ENCODE results near the gene GPX3. TPM values are rescaled to one million over a fixed set of nuclear protein-coding genes. Genes with fewer than 3 reads are reported as not detected.
A peak's percentile ranks its signal among the peaks of the same experiment; 100 is the strongest.

Gene GPX3
- total and polyA plus RNA-seq, 2 of the 8 experiments (the other 6 are each of a cell fraction or from before 2014, with no cell fraction given): 27.8 to 77.9 TPM

GRCh38 chr5:151047814-151048425, 27.5 kb downstream of the GPX3 start:
- peak in 1 of 2 experiments; percentile 55 for DNase-seq (ENCODE audit: low read depth in 1 of 2, low spot score in 2 of 2)
- no peak for FAIRE-seq
- CTCF ChIA-PET (ENCODE audit: partially characterized antibody): interaction anchor here (0.6 to 14.2 kb wide), 57 partner anchors 10 to 693 kb away, joined by 3 to 777 read pairs (median 5); partner anchors contain the start of genes CCDC69, GPX3, IRGM and TNIP1
- Histone ChIP-seq H2BK120ac (replicated peaks; ENCODE audit: low read depth, low read length) (no peak overlapping the region), H3K27ac (ENCODE audit: low read depth, low read length) (no peak overlapping the region), H3K4me1 (replicated peaks in 1 of 4; ENCODE audit: control insufficient read depth in 3 of 4, insufficient read depth in 4 of 4, low read length in 3 of 4) (no peaks in the 10 kb centered on the region), H3K56ac (replicated peaks; ENCODE audit: insufficient read length, low read depth, low read length) (no peak overlapping the region), H3K23ac (ENCODE audit: insufficient read length) (no peak overlapping the region), H3K4me2 (ENCODE audit: insufficient read depth in 1 of 2, low read depth in 2 of 2, low read length in 2 of 2) (no peak overlapping the region), H2AK5ac (ENCODE audit: low read depth, low read length) (no peak overlapping the region), H2BK20ac (ENCODE audit: low read length) (no peak overlapping the region), H3K4ac (replicated peaks; ENCODE audit: insufficient read length, low read depth, low read length) (no peak overlapping the region), H3K23me2 (ENCODE audit: low read depth, low read length) (no peaks in the 10 kb centered on the region), H4K8ac (ENCODE audit: extremely low read depth, insufficient read depth, low read length) (no peak overlapping the region), H3K79me1 (ENCODE audit: low read depth, low read length) (no peaks in the 10 kb centered on the region), H2BK15ac (ENCODE audit: low read length) (no peak overlapping the region), H2BK12ac (ENCODE audit: low read depth, low read length) (no peak overlapping the region), H4K91ac (replicated peaks; ENCODE audit: insufficient read length, low read length) (no peak overlapping the region), H3K36me3 (ENCODE audit: control insufficient read depth in 2 of 4, insufficient read depth in 4 of 4, low read length in 3 of 4) (peaks cover 0 to 3% (median under 1%) of the 10 kb centered on the region in 4 experiments; a peak in 4 of 8 replicates), H3K4me3 (ENCODE audit: extremely low read depth in 1 of 4, insufficient read depth in 2 of 4, low read depth in 3 of 4, low read length in 4 of 4) (no peak overlapping the region), H2AFZ (ENCODE audit: low read length) (no peak overlapping the region), H4K20me1 (replicated peaks in 1 of 2; ENCODE audit: control insufficient read depth in 1 of 2, insufficient read depth in 2 of 2, low read length in 2 of 2) (peaks cover 1 to 6% of the 10 kb centered on the region in 2 experiments), H3K79me2 (ENCODE audit: control insufficient read depth in 1 of 2, insufficient read depth in 2 of 2, low read length in 2 of 2) (no peaks in the 10 kb centered on the region), H3K18ac (ENCODE audit: extremely low read depth, low read length) (no peak overlapping the region), H3K9ac (replicated peaks in 1 of 4; ENCODE audit: extremely low read depth in 1 of 4, low read depth in 3 of 4, low read length in 3 of 4) (no peak overlapping the region), H3K9me3 (ENCODE audit: insufficient read depth in 2 of 2, low read depth in 1 of 2, low read length in 1 of 2) (peaks cover 0 to 2% of the 10 kb centered on the region in 2 experiments; a peak in 1 of 4 replicates), H2BK5ac (ENCODE audit: low read depth, low read length) (no peak overlapping the region), H4K5ac (ENCODE audit: insufficient read length, low read depth, low read length) (no peak overlapping the region), H3K27me3 (replicated peaks in 1 of 4; ENCODE audit: control insufficient read depth in 3 of 4, extremely low read depth in 1 of 4, insufficient read depth in 3 of 4, low read length in 3 of 4) (no peaks in the 10 kb centered on the region), H3K14ac (ENCODE audit: insufficient read length) (no peak overlapping the region)
- TF ChIP-seq CREB1 (IDR thresholded peaks at IDR 0.05) (0 out of 2 replicates have a peak, but pooled peaks have one; percentile 16), RAD21 (IDR thresholded peaks at IDR 0.05 in 1 of 2, conservative IDR thresholded peaks at IDR 0.05 in 1 of 2; ENCODE audit: low read depth in 2 of 2, low read length in 2 of 2) (peak; percentile 57 to 64), EP300 (IDR thresholded peaks at IDR 0.05; ENCODE audit: borderline replicate concordance in 1 of 2, low read depth in 2 of 2, low read length in 2 of 2) (no peak), NRF1 (IDR thresholded peaks at IDR 0.05; ENCODE audit: low read depth, low read length) (0 out of 2 replicates have a peak, but pooled peaks have one; percentile 8)
- TF ChIP-seq, protein P1, sequence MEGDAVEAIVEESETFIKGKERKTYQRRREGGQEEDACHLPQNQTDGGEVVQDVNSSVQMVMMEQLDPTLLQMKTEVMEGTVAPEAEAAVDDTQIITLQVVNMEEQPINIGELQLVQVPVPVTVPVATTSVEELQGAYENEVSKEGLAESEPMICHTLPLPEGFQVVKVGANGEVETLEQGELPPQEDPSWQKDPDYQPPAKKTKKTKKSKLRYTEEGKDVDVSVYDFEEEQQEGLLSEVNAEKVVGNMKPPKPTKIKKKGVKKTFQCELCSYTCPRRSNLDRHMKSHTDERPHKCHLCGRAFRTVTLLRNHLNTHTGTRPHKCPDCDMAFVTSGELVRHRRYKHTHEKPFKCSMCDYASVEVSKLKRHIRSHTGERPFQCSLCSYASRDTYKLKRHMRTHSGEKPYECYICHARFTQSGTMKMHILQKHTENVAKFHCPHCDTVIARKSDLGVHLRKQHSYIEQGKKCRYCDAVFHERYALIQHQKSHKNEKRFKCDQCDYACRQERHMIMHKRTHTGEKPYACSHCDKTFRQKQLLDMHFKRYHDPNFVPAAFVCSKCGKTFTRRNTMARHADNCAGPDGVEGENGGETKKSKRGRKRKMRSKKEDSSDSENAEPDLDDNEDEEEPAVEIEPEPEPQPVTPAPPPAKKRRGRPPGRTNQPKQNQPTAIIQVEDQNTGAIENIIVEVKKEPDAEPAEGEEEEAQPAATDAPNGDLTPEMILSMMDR (IDR thresholded peaks at IDR 0.05; ENCODE audit: control extremely low read depth in 1 of 3, insufficient read depth in 1 of 3, low read depth in 1 of 3, low read length in 3 of 3): peak; percentile 94 to 97 (median 95)
- POLR2A ChIA-PET (ENCODE audit: partially characterized antibody): interaction anchor here (1.0 kb wide), 1 partner anchor 46 kb away, joined by 3 read pairs; no protein-coding TSS in a partner anchor
- 87% methylated on average over 13 of the region's 13 CpGs; no CpG with 5 or more reads in 1 of the 2 experiments for WGBS, 2 experiments (ENCODE audit: extremely low coverage in 1 of 2, insufficient coverage in 1 of 2, insufficient read length in 1 of 2, insufficient replicate concordance in 2 of 2, low coverage in 1 of 2, low lambda C conversion rate in 2 of 2, missing lambda C conversion rate in 1 of 2)
